Measurements from ENCODE around the gene WASF2.

WASF2 gene

DNA sequence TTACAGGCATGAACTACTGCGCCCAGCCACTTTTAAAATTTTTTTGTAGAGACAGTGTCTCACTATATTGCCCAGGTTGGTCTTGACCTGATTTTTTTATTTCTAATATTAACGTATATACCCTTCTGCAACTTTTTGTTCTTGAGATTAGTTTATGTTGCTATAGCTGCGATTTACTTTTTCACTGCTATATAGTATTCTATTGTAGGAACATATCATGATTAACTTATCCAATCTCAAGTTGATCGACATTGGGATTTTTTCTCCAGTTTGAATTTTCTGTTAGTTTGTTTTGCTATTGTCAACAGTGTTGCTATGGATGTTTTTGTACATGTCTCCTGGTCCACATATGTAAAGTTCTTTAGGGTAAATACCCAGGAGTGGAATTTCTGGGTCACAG, 35.4 kb downstream of the WASF2 start:
- TF ChIP-seq, protein P1, sequence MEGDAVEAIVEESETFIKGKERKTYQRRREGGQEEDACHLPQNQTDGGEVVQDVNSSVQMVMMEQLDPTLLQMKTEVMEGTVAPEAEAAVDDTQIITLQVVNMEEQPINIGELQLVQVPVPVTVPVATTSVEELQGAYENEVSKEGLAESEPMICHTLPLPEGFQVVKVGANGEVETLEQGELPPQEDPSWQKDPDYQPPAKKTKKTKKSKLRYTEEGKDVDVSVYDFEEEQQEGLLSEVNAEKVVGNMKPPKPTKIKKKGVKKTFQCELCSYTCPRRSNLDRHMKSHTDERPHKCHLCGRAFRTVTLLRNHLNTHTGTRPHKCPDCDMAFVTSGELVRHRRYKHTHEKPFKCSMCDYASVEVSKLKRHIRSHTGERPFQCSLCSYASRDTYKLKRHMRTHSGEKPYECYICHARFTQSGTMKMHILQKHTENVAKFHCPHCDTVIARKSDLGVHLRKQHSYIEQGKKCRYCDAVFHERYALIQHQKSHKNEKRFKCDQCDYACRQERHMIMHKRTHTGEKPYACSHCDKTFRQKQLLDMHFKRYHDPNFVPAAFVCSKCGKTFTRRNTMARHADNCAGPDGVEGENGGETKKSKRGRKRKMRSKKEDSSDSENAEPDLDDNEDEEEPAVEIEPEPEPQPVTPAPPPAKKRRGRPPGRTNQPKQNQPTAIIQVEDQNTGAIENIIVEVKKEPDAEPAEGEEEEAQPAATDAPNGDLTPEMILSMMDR (IDR thresholded peaks at IDR 0.05; ENCODE audit: extremely low read depth, missing control alignments) = no peak
- DNase-seq (ENCODE audit: low spot score) = no peak

DNA sequence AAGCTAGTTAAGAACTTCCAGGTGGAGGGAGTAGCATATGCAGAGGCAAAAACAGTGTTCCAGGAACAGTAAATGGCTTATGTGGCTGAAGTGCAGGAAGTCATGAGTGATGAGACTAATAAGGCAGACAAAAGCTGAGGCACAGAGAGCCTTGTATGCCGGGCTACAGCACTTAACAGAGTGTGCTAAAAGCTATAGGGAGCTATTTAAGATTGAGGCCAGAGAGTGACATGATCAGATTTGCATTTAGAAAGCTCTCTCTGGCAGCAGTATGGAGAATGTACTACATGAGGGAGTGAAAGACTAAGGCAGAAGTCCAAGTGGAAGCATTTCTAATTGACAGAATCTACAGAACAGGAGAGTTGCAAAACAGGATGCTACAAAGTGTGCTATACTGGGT, 38.6 kb downstream of the WASF2 start:
- no peak for DNase-seq (ENCODE audit: low spot score)
- TF ChIP-seq, protein P1 (IDR thresholded peaks at IDR 0.05; ENCODE audit: extremely low read depth, missing control alignments) = no peak

DNA sequence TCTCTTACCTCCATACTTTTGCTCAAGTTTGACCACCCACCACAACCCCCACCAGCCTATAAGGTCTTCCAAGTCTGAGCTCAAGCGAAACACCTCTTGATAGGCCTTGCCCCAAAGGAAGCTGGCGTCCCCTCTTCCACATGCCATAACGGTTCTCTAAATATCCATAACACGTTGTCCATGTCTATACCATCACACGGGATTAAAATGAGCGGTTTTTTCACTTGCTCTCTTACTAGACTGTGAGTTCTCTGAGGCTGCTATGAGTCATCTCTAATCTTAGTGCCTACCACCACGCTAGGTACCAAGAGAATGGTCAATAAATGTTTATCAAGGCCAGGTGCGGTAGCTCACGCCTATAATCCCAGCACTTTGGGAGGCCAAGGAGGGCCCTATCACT, 41.0 kb downstream of the WASF2 start:
- TF ChIP-seq, protein P1 (IDR thresholded peaks at IDR 0.05; ENCODE audit: extremely low read depth, missing control alignments) = no peak
- DNase-seq (ENCODE audit: low spot score) = no peak

DNA sequence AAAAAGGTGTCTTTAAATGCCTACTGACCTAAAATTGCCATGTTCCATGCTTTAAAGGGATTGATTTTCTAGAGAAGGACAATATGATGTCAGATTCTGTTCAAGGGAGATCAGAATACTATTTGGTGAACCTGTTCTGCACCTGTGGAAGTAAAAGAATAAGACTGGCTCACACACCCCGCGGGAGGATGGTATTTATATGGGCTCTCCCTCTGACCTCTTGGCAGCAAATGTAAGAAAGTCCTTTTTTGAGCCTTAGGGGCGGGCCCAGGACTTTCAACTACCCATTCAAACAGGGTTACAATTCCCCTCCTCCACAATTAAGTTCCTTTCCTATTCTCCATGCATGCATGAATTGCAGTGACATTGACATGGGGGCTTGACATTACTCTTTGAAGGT, 42.1 kb downstream of the WASF2 start:
- TF ChIP-seq, protein P1 (IDR thresholded peaks at IDR 0.05; ENCODE audit: extremely low read depth, missing control alignments) = no peak
- DNase-seq (ENCODE audit: low spot score) = no peak

DNA sequence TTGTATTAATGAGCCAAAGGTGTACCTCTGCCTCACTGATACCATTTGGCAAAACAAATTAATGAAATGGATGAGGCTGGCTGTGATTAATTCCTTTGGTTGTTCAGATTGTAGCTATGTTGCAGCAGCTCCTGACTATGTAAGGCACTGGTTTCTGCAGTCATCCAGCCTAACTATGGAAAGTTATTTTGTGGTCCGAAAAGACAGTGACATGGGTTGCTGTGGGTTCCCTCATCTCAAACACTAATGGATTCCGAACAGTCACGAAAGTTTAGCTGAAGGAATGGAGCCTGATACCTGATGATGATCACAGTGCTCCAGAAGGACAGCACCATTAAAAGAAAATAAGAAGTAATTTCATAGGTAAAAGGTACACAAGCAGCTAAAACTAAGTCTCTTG, 42.6 kb downstream of the WASF2 start:
- TF ChIP-seq, protein P1 (IDR thresholded peaks at IDR 0.05; ENCODE audit: extremely low read depth, missing control alignments) = no peak
- DNase-seq (ENCODE audit: low spot score) = no peak

DNA sequence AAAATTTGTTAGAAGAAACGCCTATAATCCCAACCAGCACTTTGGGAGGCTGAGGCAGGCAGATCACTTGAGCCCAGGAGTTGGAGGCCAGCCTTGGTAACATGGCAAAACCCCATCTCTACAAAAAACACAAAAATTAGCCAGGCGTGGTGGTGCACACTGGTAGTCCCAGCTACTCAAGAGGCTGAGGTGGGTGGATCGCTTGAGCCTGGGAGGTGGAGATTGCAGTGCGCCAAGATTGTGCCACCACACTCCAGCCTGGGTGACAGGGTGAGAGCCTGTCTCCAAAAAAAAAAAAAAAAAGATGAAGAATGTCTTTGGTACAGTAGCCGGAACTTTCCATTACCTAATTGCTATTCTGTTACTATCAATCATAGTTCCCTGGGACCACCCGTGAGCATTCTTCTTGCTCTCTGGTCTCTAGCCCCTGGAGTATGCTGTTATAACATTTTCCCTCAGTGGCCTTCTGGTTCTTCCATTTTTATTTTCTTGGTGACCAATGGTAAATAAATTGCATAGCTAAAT, 43.4 kb downstream of the WASF2 start:
- DNase-seq (ENCODE audit: low spot score) = no peak
- TF ChIP-seq, protein P1 (IDR thresholded peaks at IDR 0.05; ENCODE audit: extremely low read depth, missing control alignments) = no peak

DNA sequence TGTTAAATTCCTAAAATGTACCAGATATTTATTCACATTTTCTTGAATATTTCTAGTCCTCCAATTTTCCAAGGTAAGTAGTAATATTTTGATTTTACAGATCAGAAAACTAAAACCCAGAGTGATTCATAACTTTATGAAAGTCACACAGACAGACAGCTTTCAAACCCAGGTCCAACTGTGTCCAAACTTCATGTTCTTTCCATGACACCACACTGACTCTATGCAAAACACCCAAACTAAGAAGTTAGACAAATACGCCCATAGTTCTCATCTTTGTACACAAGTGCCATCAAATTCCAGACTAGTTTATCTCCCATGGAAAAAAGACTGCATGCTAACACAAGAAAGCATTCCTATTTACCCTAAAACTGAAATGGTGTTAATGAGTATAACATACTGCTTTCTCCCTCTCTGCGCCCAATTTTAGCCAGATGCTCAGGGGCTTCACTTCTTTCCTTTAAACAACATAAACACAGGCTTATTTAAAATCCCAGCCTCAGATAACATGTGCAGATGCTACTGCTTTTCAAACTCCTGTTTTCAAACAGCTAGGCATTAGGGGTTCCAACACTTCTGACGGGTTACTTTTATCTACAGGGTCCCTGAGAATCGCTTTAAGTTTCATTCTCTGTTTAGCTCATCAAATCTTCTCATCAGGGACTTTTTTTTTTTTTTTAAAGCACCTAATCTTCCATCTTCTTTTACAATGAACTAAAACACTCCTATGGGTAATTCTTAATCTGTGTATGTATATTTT, 44.6 kb downstream of the WASF2 start:
- TF ChIP-seq, protein P1 (IDR thresholded peaks at IDR 0.05; ENCODE audit: extremely low read depth, missing control alignments) = no peak

More for the DNA sequence above, 44.6 kb downstream of the WASF2 start:
- peak; percentile 50 for DNase-seq (ENCODE audit: low spot score)

Measured in GM20000 (cell line).